Hematopoietic multipotent progenitor cell treated with erythropoietin and hydrocortisone succinate and interleukin-3 and kit ligand, for 4 days (in vitro differentiated cells): ENCODE data around the gene METTL9.
"Not testable (repeated sequence)": the region's sequence is repeated elsewhere in the genome, so short reads cannot be mapped to it uniquely, and the experiment has no call there.

Experiments used
- DNase-seq: peaks from one replicate; pipeline ENCODE4 v3.0.0-alpha.2; 2015

METTL9 gene

DNA sequence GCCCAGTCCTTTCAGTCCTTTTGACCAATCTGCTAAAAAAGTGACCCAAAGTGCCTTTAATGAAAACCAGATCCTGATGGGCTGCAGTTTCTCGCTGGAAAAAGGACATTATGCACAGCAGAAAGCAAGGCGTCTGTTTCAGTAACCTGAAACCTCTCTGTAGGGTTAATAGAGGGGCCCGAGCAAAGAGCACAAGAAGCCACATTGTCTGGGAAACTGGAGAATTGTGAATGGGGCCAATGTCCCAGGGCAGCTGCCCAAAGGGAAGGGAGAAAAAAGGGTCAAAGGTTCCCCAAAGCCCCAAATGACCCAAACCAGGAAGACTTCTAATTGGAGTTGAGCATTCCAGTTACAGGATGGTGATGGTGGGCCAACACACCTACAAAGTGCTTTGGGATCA is 67.4 kb downstream of the METTL9 start:
- no peak for DNase-seq

DNA sequence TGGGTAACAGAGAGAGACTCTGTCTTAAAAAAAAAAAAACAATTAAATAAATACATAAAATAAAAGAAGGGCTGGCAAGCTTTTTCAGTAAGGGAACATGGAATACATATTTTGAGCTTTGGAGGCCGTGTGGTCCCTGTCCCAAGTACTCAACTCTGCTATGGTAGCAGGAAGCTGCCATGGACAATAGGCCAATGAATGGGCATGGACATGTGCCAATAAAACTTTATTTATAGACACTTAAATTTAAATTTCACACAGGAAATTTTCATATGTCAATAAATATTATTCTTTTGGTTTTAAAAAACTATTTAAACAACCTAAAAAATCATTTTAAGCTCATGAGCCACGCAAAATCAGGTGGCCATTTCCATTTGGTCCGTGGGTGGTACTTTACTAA is 68.2 kb downstream of the METTL9 start:
- DNase-seq = no peak

DNA sequence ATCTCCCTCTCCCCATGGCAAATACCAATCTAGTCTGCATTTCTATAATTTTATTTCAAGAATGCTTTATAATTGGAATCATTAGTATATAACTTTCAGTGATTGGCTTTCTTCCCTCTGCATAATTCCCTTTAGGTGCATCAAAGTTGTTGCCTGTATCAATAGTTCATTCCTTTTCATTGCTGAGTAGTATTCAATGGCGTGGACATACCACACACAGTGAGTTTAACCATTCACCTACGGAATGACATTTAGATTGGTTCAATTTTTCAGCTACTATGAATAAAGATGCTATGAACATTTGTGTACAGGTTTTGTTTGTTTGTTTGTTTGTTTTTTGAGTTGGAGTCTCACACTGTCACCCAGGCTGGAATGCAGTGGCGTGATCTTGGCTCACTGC is 74.1 kb downstream of the METTL9 start:
- DNase-seq = no peak

GRCh38 chr16:21674456-21674855 is 75.1 kb downstream of the METTL9 start:
- DNase-seq = not testable (repeated sequence)

GRCh38 chr16:21680714-21681113 is 81.3 kb downstream of the METTL9 start:
- not testable (repeated sequence) for DNase-seq

DNA sequence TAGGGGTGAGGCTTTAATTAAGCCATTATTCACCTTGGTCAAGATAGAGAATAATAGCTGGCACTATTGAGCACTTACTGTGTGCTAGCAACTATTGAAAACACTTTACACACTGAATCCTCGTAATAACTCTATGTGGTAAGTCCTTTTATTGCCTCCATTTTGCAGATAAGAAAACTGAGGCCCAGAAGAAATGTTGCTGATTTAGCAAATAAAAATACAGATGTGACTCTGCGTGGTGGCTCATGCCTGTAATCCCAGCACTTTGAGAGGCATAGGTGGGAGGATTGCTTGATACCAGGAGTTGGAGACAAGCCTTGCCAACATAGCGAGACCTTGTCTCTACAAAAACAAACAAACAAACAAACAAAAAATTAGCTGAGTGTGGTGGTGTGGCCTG is 83.8 kb downstream of the METTL9 start:
- DNase-seq = no peak

DNA sequence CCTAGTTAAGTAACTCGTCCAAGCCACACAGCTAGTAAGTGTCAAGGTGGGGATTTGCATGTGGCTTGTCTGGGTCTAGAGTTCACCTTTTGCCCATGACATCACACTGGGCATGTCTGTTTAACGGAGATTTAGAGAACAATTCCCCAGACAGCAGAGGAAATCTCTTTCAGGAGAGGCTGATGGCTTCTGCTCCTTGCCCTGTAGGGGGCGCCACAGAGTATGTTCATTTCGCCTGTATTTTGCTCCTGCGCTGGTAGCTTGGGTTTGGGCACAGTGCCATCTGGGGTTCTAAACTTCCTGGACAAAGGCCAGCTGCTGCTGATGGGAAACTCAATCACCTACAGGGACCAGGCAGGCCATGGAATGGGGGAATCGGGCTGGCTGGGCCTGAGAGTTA is 84.8 kb downstream of the METTL9 start:
- DNase-seq = peak; percentile 55

DNA sequence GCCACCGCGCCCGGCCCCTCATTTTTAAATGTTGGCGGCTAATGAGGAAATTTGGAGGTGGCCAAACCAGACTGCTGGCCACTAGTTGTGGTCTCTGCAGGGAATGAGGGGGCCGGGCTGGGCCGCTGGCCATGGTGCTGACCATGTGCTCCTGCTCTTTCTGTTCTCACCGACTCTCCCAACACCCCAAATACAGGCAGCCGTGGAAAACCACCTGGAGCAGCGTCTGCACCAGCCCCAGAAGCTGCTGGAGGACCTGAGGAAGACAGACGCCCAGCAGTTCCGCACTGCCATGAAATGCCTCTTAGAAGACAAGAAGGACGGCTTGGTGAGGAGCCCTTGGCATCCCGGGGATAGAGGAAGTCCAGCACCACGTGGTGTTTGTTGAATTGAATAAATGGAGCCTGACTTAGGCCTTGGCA is 85.7 kb downstream of the METTL9 start:
- peak; percentile 30 for DNase-seq

DNA sequence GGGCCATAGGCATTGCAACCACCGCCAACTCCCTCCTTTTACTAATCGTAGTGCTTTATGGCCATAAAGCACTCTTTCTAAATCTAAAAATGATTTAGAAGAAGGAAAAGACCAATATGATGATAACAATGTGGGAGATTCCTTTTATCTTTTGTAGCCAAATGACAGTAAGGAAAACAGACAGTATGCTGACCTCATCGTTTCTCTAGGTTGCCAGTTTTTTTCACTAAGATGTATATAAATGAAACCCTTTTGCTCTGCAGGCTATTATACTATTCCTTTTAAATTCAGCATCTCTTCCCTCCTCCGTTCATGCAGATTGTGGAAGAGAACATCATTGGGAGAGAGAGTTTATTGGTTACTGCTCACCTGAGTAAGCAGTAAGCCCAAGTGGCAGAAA is 89.7 kb downstream of the METTL9 start:
- no peak for DNase-seq

GRCh38 chr16:21690967-21691366 is 91.6 kb downstream of the METTL9 start:
- DNase-seq = not testable (repeated sequence)

DNA sequence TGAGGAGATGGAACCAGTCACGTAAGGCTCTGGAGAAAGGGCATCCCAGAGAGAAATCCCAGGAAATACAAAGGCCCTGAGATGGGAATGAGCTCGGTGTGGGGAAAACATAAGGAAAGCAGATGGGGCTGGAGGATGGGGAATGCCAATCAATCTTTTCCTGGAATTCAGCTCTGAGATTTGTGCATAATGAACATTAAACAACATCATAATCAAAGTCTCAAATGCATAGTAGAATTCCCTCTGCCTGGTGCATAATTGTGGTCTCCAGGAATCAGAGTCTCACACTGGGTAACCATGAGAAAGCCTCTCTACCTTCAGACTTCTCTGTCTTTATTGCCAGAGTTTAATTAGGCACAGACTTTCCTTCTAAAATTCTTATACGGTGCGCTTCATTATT is 95.2 kb downstream of the METTL9 start:
- DNase-seq = no peak

DNA sequence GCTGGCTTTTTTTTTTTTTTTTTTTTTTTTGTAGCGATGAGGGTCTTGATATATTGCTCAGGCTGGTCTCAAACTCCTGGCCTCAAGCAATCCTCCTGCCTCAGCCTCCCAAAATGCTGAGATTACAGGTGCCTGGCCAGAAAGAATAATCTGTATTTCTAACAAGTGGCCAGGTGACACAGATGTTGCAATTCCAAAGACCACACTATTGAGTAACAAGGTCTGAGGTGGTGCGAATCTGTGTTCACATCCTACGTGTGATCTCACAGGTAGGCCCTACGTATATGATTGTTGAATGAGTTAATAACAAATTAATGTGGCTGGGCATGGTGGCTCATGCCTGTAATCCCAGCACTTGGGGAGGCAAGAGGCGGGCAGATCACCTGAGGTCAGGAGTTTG is 97.7 kb downstream of the METTL9 start:
- no peak for DNase-seq

- DNase-seq = no peak
Observed at GRCh38 chr16:21698169-21699032, 99.0 kb downstream of the METTL9 start.

- DNase-seq = no peak
Observed at GRCh38 chr16:21701271-21701670, 101.9 kb downstream of the METTL9 start.

DNA sequence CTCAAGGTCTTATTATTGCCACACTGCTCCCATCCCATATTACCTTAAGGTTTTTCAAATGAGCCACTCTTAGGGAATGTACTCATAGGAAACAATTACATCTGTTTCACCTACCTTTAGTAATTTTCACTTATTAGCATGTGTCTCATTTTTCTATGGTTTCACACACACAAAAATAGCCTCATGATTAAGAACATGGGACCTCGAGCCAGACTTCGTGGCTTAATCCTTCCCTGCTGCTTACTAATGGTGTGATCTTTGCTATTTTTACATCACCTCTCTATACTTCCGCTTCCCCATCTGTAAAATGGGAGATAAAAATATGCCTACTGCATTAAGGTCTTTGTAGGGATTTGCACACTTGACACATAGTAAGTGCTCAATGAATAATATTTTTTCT is 102.9 kb downstream of the METTL9 start:
- no peak for DNase-seq

DNA sequence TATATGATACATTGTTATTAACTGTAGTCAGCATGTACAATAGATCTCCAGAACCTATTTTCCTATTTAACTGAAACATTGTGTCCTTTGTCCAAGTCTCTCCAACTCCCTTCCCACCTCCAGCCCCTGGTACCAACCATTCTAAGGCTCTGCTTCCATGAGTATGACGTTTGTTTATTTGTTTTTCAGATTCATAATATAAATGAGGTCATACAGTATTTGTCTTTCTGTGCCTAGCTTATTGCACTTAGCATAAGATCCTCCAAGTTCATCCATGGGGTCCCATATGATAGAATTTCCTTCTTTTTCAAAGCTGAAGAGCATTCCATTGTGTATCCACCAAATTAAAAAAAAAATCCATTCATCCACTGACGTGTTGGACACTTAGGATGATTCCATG is 103.8 kb downstream of the METTL9 start:
- DNase-seq = no peak

- no peak for DNase-seq
Observed at GRCh38 chr16:21703589-21704174, 104.3 kb downstream of the METTL9 start.

- no peak for DNase-seq
Observed at GRCh38 chr16:21704266-21704665, 104.9 kb downstream of the METTL9 start.

DNA sequence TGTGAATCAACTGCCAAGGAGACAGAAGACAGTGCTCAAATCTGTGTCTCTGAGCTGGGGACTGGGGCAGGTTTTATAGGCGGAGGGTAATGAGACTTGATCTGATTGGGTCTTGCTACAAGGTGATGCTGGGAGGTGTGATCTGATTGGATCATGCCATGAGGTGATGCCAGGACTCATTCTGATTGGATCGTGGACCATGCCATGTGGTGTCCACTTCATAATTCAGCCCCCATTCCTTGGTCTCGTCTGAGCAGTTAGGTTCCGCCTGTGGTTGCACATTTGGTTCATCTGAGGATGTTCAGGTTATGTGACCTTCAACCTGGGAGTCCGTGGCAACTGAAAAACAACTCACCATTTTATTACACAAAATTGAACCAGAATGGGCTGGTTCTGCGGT is 105.4 kb downstream of the METTL9 start:
- DNase-seq = no peak
